SK-N-MC (cell line): ENCODE data around the gene DNAJB9.

Experiments
- DNase-seq: peaks from one replicate; pipeline ENCODE4 v3.0.0-alpha.2; 2011; ENCODE audit warnings: low read depth, low spot score
- H3K27ac ChIP-seq: fragments of 200-600 bp; sonication (generic); 2 replicates; pipeline ENCODE4 v1.5.1; 2016; ENCODE audit warnings: mixed run types
- H3K36me3 ChIP-seq: fragments of 200-600 bp; sonication (generic); 2 replicates; pipeline ENCODE4 v1.6.1; 2017; ENCODE audit warnings: antibody characterized with exemption, low read length, mixed read lengths; ENCODE audit not compliant: insufficient read depth
- H3K4me3 ChIP-seq: fragments of 200-600 bp; sonication (generic); 2 replicates; pipeline ENCODE4 v1.5.1; 2016
- H3K9ac ChIP-seq: fragments of 200-600 bp; sonication (generic); 2 replicates; pipeline ENCODE4 v1.8.0; 2017; ENCODE audit warnings: mixed run types, mixed read lengths; ENCODE audit not compliant: insufficient read length
- H3K9me3 ChIP-seq: fragments of 200-600 bp; sonication (generic); 2 replicates; pipeline ENCODE4 v1.6.1; 2017; ENCODE audit warnings: low read depth, mild to moderate bottlenecking, antibody characterized with exemption, low read length, moderate library complexity, mixed read lengths
- EZH2 ChIP-seq: fragments of 200-600 bp; sonication (generic); IDR thresholded peaks from one replicate; pipeline ENCODE4 v1.6.1; 2017; ENCODE audit warnings: antibody characterized with exemption
- FOXP2 ChIP-seq: optimal IDR thresholded peaks from 2 replicates; pipeline ENCODE3; 2011; ENCODE audit warnings: mild to moderate bottlenecking, moderate library complexity; ENCODE audit not compliant: insufficient read depth; ENCODE audit errors: extremely low read length, control extremely low read depth
- POLR2AphosphoS5 ChIP-seq: IDR thresholded peaks from 2 replicates; pipeline ENCODE4 v1.6.1; 2012; ENCODE audit warnings: mild to moderate bottlenecking, low read depth, low read length, borderline replicate concordance

The DNAJB9 gene

DNA sequence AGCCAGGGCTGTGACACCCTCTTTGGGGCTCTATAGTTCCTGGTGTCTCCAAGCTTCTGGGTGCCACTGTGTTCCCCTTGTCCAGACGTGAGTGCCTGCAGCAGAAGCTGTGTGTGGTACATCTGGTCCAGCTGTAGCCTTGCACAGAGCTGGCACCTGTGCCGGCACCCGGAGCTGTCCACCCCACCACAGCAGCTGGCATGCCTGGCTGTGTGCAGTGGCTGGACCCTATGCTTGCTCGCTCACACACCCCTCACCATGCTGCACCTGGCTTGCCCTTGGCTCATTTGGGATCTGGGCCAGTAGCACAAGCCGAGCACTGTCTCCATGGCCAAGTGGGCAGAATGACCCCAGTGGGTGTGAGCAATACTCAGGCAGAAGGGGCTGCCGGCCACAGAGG is 10.6 kb downstream of the DNAJB9 start:
- DNase-seq: no peak
- no peak overlapping the region for H3K27ac ChIP-seq
- H3K9ac ChIP-seq: no peak overlapping the region
- TF ChIP-seq POLR2AphosphoS5 (no peak), EZH2 (no peak), FOXP2 (no peak)
- H3K9me3 ChIP-seq: no peaks in the 10 kb centered on the region
- H3K36me3 ChIP-seq: no peaks in the 10 kb centered on the region; the same call in 1 of the 2 replicates
- H3K4me3 ChIP-seq: no peak overlapping the region

- DNase-seq: no peak
- H3K36me3 ChIP-seq: no peaks in the 10 kb centered on the region; the same call in 1 of the 2 replicates
- H3K9me3 ChIP-seq: no peaks in the 10 kb centered on the region
- no peak overlapping the region for H3K4me3 ChIP-seq
- TF ChIP-seq POLR2AphosphoS5: no peak
- TF ChIP-seq FOXP2: no peak
- no peak for TF ChIP-seq EZH2
- H3K9ac ChIP-seq: no peak overlapping the region
- no peak overlapping the region for H3K27ac ChIP-seq
These were observed 12.2 kb downstream of the DNAJB9 start for GRCh38 chr7:108581655-108582491.

GRCh38 chr7:108584211-108584610 is 14.5 kb downstream of the DNAJB9 start:
- Histone ChIP-seq H3K27ac (no peak overlapping the region), H3K4me3 (no peak overlapping the region), H3K9me3 (no peaks in the 10 kb centered on the region), H3K9ac (no peak overlapping the region), H3K36me3 (no peaks in the 10 kb centered on the region; the same call in 1 of the 2 replicates)
- DNase-seq: no peak
- no peak for TF ChIP-seq POLR2AphosphoS5
- no peak for TF ChIP-seq FOXP2
- no peak for TF ChIP-seq EZH2

GRCh38 chr7:108585843-108586242 is 16.2 kb downstream of the DNAJB9 start:
- H3K4me3 ChIP-seq: no peak overlapping the region
- H3K27ac ChIP-seq: no peak overlapping the region
- H3K9ac ChIP-seq: no peak overlapping the region
- H3K36me3 ChIP-seq: no peaks in the 10 kb centered on the region
- DNase-seq: no peak
- no peaks in the 10 kb centered on the region for H3K9me3 ChIP-seq
- TF ChIP-seq POLR2AphosphoS5: no peak
- no peak for TF ChIP-seq FOXP2
- TF ChIP-seq EZH2: no peak

DNA sequence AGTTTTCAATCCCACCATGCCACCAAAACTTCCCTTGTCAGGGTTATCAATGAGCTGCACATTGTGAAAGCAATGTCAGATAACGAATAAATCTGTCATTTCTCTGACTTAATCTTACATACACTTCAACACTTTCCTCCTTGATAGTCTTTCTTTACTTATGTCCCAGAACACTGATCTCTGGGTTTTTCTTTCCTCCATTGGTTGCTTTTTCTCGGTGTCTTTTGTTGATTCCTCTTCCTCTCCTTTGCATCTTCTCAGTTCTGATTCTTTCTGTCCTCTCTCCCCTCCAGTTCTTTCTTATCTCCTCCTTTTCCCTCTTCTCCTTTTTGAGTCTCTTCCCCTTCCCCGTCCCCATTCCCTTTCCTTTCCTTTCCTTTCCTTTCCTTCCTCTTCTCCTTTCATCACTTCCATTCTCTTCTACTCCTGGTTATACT is 16.6 kb downstream of the DNAJB9 start:
- no peak overlapping the region for H3K9ac ChIP-seq
- no peak for DNase-seq
- TF ChIP-seq EZH2 (no peak), FOXP2 (no peak), POLR2AphosphoS5 (no peak)
- H3K9me3 ChIP-seq: no peaks in the 10 kb centered on the region
- H3K4me3 ChIP-seq: no peak overlapping the region
- H3K36me3 ChIP-seq: no peaks in the 10 kb centered on the region
- H3K27ac ChIP-seq: no peak overlapping the region

DNA sequence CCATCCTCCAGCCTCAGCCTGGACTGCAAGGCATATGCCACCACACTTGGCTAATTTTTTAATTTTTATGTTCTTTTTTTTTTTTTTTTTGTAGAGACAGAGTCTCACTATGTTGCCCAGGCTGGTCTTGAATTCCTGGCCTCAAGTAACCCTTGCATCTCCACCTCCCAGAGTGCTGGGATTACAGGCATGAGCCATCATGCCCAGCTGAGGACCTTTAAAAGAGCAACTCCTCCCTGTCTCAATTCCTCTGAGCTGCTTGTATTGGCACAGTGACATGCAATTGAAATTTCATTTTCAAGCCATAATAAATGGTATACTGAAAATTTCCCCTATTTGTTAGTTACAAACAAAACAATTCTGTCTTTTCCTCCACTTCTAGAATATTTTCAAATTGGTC is 19.5 kb downstream of the DNAJB9 start:
- no peaks in the 10 kb centered on the region for H3K36me3 ChIP-seq
- no peak for DNase-seq
- H3K27ac ChIP-seq: no peak overlapping the region
- H3K9me3 ChIP-seq: no peaks in the 10 kb centered on the region
- no peak for TF ChIP-seq POLR2AphosphoS5
- TF ChIP-seq FOXP2: no peak
- no peak for TF ChIP-seq EZH2
- H3K4me3 ChIP-seq: no peak overlapping the region
- H3K9ac ChIP-seq: no peak overlapping the region

- Histone ChIP-seq H3K9ac (no peak overlapping the region), H3K9me3 (no peaks in the 10 kb centered on the region), H3K27ac (no peak overlapping the region), H3K4me3 (no peak overlapping the region), H3K36me3 (no peaks in the 10 kb centered on the region)
- no peak for TF ChIP-seq POLR2AphosphoS5
- no peak for TF ChIP-seq EZH2
- TF ChIP-seq FOXP2: no peak
- DNase-seq: no peak
These were observed 20.2 kb downstream of the DNAJB9 start for GRCh38 chr7:108589874-108590273.

- TF ChIP-seq FOXP2 (no peak), POLR2AphosphoS5 (no peak), EZH2 (no peak)
- no peaks in the 10 kb centered on the region for H3K9me3 ChIP-seq
- H3K4me3 ChIP-seq: no peak overlapping the region
- no peak overlapping the region for H3K9ac ChIP-seq
- H3K36me3 ChIP-seq: no peaks in the 10 kb centered on the region
- no peak for DNase-seq
- no peak overlapping the region for H3K27ac ChIP-seq
These were observed 20.9 kb downstream of the DNAJB9 start for GRCh38 chr7:108590606-108591005.
